Ishikawa (cell line): ENCODE measurements around the gene KAT6B.

Experiments used
- CEBPB ChIP-seq: IDR thresholded peaks from 2 replicates; pipeline ENCODE4 v1.6.1; 2012
- CREB1 ChIP-seq: IDR thresholded peaks from 2 replicates; pipeline ENCODE4 v1.6.1; 2012; ENCODE audit warnings: low read depth
- EGR1 ChIP-seq: IDR thresholded peaks from 2 replicates; pipeline ENCODE4 v1.6.1; 2012
- EP300 ChIP-seq: IDR thresholded peaks from 2 replicates; pipeline ENCODE4 v1.6.1; 2012; ENCODE audit warnings: borderline replicate concordance
- FOXM1 ChIP-seq: IDR thresholded peaks from 2 replicates; pipeline ENCODE4 v1.6.1; 2012; ENCODE audit warnings: low read depth, borderline replicate concordance
- MAX ChIP-seq: IDR thresholded peaks from 2 replicates; pipeline ENCODE4 v1.6.1; 2012
- NFIC ChIP-seq: IDR thresholded peaks from 2 replicates; pipeline ENCODE4 v1.6.1; 2012
- RAD21 ChIP-seq: IDR thresholded peaks from 2 replicates; pipeline ENCODE4 v1.6.1; 2012; ENCODE audit warnings: low read depth
- REST ChIP-seq: IDR thresholded peaks from 2 replicates; pipeline ENCODE4 v1.6.1; 2012; ENCODE audit warnings: low read depth, mild to moderate bottlenecking
- TAF1 ChIP-seq: IDR thresholded peaks from 2 replicates; pipeline ENCODE4 v1.6.1; 2012; ENCODE audit warnings: low read depth, mild to moderate bottlenecking
- TCF12 ChIP-seq: IDR thresholded peaks from 2 replicates; pipeline ENCODE4 v1.6.1; 2012; ENCODE audit warnings: low read depth
- TEAD4 ChIP-seq: IDR thresholded peaks from 2 replicates; pipeline ENCODE4 v1.6.1; 2012
- USF1 ChIP-seq: IDR thresholded peaks from 2 replicates; pipeline ENCODE4 v1.6.1; 2012
- YY1 ChIP-seq: IDR thresholded peaks from 2 replicates; pipeline ENCODE4 v1.6.1; 2012; ENCODE audit warnings: low read depth
- ZBTB7A ChIP-seq: IDR thresholded peaks from 2 replicates; pipeline ENCODE4 v1.6.1; 2012; ENCODE audit warnings: low read depth

KAT6B gene

DNA sequence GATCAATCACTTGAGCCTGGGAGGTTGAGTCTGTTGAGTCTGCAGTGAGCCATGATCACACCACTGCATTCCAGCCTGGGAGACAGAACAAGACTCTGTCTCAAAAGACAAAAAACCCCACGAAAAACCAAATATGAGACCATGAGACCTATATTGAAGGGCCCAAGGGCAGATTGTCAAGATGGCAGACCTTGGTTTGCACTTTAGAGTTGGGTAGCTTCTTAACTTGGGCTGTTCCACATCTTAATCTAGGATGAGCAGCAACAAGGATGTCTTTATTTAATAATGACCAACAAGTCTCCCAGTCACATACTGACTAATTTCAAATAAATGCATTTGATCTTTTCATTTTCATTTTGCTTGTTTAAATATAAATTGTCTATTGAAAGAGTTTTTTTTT is 43.8 kb downstream of the KAT6B start:
- TF ChIP-seq USF1: no peak
- no peak for TF ChIP-seq CEBPB

- TF ChIP-seq ZBTB7A: no peak
- no peak for TF ChIP-seq RAD21
- no peak for TF ChIP-seq YY1
- no peak for TF ChIP-seq USF1
- no peak for TF ChIP-seq CREB1
Observed at GRCh38 chr10:74871595-74872382, 45.4 kb downstream of the KAT6B start.

DNA sequence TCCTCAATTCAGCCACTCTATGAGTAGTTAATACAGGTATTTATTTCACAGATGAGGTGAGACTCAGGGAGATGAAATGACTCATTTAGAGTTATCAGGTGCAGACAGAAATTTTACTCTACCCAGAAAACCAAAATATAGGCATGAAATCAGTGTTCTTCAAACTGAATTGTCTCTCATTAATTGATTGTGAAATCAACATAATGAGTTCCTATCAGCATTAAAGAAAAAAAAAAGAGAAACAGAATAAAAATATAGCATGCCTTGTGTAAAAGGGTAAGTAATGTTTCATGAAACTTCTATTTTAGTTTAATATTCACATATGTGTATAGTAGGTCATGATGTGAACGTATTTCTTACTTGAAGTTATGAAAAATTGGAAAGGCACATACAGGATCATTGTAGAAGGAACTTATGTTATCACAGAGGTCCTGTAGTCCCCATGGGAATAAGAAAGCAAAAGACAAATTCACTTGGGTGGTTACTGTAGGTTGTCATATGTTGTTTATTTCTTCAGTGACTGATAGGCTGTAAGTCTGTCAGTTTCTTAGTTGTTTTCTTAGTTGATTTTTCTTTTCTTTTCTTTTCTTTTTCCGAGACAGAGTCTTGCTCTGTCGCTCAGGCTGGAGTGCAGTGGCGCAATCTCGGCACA is 47.5 kb downstream of the KAT6B start:
- TF ChIP-seq CEBPB (no peak), MAX (no peak), YY1 (no peak), REST (no peak), USF1 (no peak), CREB1 (no peak), ZBTB7A (no peak), EGR1 (no peak), FOXM1 (no peak), RAD21 (no peak), EP300 (no peak)

- TF ChIP-seq NFIC (no peak), TCF12 (no peak), TEAD4 (no peak), YY1 (no peak), ZBTB7A (no peak), EGR1 (no peak), FOXM1 (no peak), USF1 (no peak)
Observed at GRCh38 chr10:74874649-74875048, 48.2 kb downstream of the KAT6B start.

GRCh38 chr10:74875068-74875467 is 48.7 kb downstream of the KAT6B start:
- TF ChIP-seq NFIC: no peak
- no peak for TF ChIP-seq TEAD4
- TF ChIP-seq ZBTB7A: no peak
- TF ChIP-seq TCF12: no peak
- no peak for TF ChIP-seq EP300
- TF ChIP-seq CREB1: no peak
- no peak for TF ChIP-seq USF1
- no peak for TF ChIP-seq YY1
- no peak for TF ChIP-seq EGR1
- no peak for TF ChIP-seq MAX
- TF ChIP-seq RAD21: no peak
- no peak for TF ChIP-seq FOXM1
- no peak for TF ChIP-seq TAF1
- no peak for TF ChIP-seq REST
- no peak for TF ChIP-seq CEBPB
